HG03432 (cell line): ENCODE measurements around the gene SCGB1A1.
"Not testable (repeated sequence)": the region's sequence is repeated elsewhere in the genome, so short reads cannot be mapped to it uniquely, and the experiment has no call there.

Experiments
- ATAC-seq: cut with Tn5 transposase; IDR thresholded peaks from one replicate; pipeline ENCODE4 v1.9.1; 2021; ENCODE audit warnings: mild to moderate bottlenecking, moderate library complexity; ENCODE audit not compliant: unreplicated experiment

The SCGB1A1 gene

GRCh38 chr11:62418733-62419132, at the start of gene SCGB1A1:
SCGB1A1 (plus strand) TSS chr11:62419033; CDS start chr11:62419096, 63 bp downstream.
- no peak for ATAC-seq

GRCh38 chr11:62370743-62371440, 47.9 kb upstream of the SCGB1A1 start:
- ATAC-seq = no peak

- no peak for ATAC-seq
Observed at GRCh38 chr11:62372871-62373270, 46.0 kb upstream of the SCGB1A1 start.

- ATAC-seq = no peak
Observed at GRCh38 chr11:62373464-62374119, 45.2 kb upstream of the SCGB1A1 start.

GRCh38 chr11:62374801-62375200, 44.0 kb upstream of the SCGB1A1 start:
- no peak for ATAC-seq

- not testable (repeated sequence) for ATAC-seq
Observed at GRCh38 chr11:62378459-62379063, 40.3 kb upstream of the SCGB1A1 start.

- not testable (repeated sequence) for ATAC-seq
Observed at GRCh38 chr11:62379586-62379985, 39.2 kb upstream of the SCGB1A1 start.

GRCh38 chr11:62380821-62381245, 38.0 kb upstream of the SCGB1A1 start:
- ATAC-seq = not testable (repeated sequence)

GRCh38 chr11:62383822-62384221, 35.0 kb upstream of the SCGB1A1 start:
- no peak for ATAC-seq

GRCh38 chr11:62386083-62386482, 32.8 kb upstream of the SCGB1A1 start:
- not testable (repeated sequence) for ATAC-seq

GRCh38 chr11:62387381-62387780, 31.5 kb upstream of the SCGB1A1 start:
- no peak for ATAC-seq

GRCh38 chr11:62388999-62389398, 29.8 kb upstream of the SCGB1A1 start:
- no peak for ATAC-seq

GRCh38 chr11:62390237-62390636, 28.6 kb upstream of the SCGB1A1 start:
- no peak for ATAC-seq

GRCh38 chr11:62390722-62391121, 28.1 kb upstream of the SCGB1A1 start:
- ATAC-seq = no peak

- no peak for ATAC-seq
Observed at GRCh38 chr11:62391642-62392425, 27.0 kb upstream of the SCGB1A1 start.

- ATAC-seq = no peak
Observed at GRCh38 chr11:62392506-62392905, 26.3 kb upstream of the SCGB1A1 start.

GRCh38 chr11:62393061-62393611, 25.7 kb upstream of the SCGB1A1 start:
- no peak for ATAC-seq

- no peak for ATAC-seq
Observed at GRCh38 chr11:62393735-62394134, 25.1 kb upstream of the SCGB1A1 start.

- ATAC-seq = no peak
Observed at GRCh38 chr11:62394825-62395538, 23.9 kb upstream of the SCGB1A1 start.

- no peak for ATAC-seq
Observed at GRCh38 chr11:62395885-62396551, 22.8 kb upstream of the SCGB1A1 start.
